ENCODE data around the gene RS1. TPM values are rescaled to one million over a fixed set of nuclear protein-coding genes. Genes with fewer than 3 reads are reported as not detected.

Gene RS1
- total and polyA plus RNA-seq, 10 of the 15 experiments (the other 5 are each of a cell fraction or from before 2014, with no cell fraction given), result 0.04 to 0.26 TPM; not detected in 8

DNA sequence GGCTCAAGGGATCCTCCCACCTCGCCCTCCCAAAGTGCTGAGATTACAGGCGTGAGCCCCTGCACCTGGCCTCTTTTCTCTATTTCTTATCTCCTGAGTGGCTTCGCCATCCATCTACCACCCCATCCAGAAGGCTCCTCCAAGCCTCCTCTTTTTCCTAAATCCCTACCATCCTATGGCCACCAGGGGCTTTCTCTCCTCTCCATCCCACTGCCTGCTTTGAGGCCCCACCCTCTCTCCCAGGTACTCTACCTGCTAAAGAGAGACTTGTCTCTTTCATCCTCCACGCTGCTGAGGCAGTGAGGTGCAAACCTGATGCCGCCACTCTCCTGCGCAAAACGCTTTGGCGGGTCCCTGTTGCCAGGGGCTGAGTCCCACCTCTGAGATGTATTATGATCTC lies 7.0 kb downstream of the RS1 start:
- Histone ChIP-seq H2AFZ (ENCODE audit: control insufficient read depth, low read depth, low read length) (no peak overlapping the region), H3K27me3 (replicated peaks in 1 of 2; ENCODE audit: control insufficient read depth in 2 of 2, insufficient read depth in 2 of 2, low read length in 1 of 2) (no peaks in the 10 kb centered on the region), H4K20me1 (ENCODE audit: control insufficient read depth, insufficient read depth) (no peaks in the 10 kb centered on the region), H3K79me2 (ENCODE audit: control insufficient read depth, insufficient read depth, low read length) (no peaks in the 10 kb centered on the region), H3K9me3 (replicated peaks; ENCODE audit: control insufficient read depth, insufficient read depth, low read length) (no peaks in the 10 kb centered on the region; the same call in 2 of the 3 replicates), H3K4me3 (no peak overlapping the region), H3K36me3 (ENCODE audit: control insufficient read depth in 2 of 2, insufficient read depth in 2 of 2, low read length in 1 of 2) (no peaks in the 10 kb centered on the region), H3K4me2 (ENCODE audit: control insufficient read depth, insufficient read depth) (no peak overlapping the region), H3K4me1 (ENCODE audit: control insufficient read depth, insufficient read depth, low read length) (peaks cover 4% of the 10 kb centered on the region; the same call in 1 of the 2 replicates), H3K27ac (ENCODE audit: control insufficient read depth, insufficient read depth) (no peak overlapping the region), H3K9ac (ENCODE audit: control insufficient read depth, insufficient read depth, low read length) (no peak overlapping the region)
- FAIRE-seq (no peak), ATAC-seq (no peak), DNase-seq (ENCODE audit: low read depth, low spot score) (no peak)
- ChIA-PET SMC1A (ENCODE audit: uncharacterized antibody, unreplicated experiment) (no interaction called here), CTCF (no interaction called here), RAD21 (ENCODE audit: unreplicated experiment) (no interaction called here), POLR2A (no interaction called here)
- TF ChIP-seq SIX5 (IDR thresholded peaks at IDR 0.05; ENCODE audit: low read depth, low read length, severe bottlenecking) (no peak), GABPA (IDR thresholded peaks at IDR 0.05; ENCODE audit: low read depth) (no peak), PAX8 (IDR thresholded peaks at IDR 0.05) (no peak), JUNB (IDR thresholded peaks at IDR 0.05) (no peak), ZNF622 (IDR thresholded peaks at IDR 0.05) (no peak), SP1 (IDR thresholded peaks at IDR 0.05; ENCODE audit: low read depth, low read length) (no peak), CBX3 (IDR thresholded peaks at IDR 0.05; ENCODE audit: borderline replicate concordance, low read depth) (no peak), PML (IDR thresholded peaks at IDR 0.05; ENCODE audit: low read length) (no peak), EZH2 (IDR thresholded peaks at IDR 0.05; ENCODE audit: borderline replicate concordance, control insufficient read depth, low read depth, low read length) (no peak), RELA (IDR thresholded peaks at IDR 0.05; ENCODE audit: borderline replicate concordance, partially characterized antibody) (no peak), SMARCA5 (IDR thresholded peaks at IDR 0.05) (no peak), IKZF2 (IDR thresholded peaks at IDR 0.05) (no peak), NBN (IDR thresholded peaks at IDR 0.05) (no peak), YBX1 (IDR thresholded peaks at IDR 0.05) (no peak), POLR2A (IDR thresholded peaks at IDR 0.05; ENCODE audit: low read depth, low read length) (no peak)
- TF ChIP-seq, protein P1, sequence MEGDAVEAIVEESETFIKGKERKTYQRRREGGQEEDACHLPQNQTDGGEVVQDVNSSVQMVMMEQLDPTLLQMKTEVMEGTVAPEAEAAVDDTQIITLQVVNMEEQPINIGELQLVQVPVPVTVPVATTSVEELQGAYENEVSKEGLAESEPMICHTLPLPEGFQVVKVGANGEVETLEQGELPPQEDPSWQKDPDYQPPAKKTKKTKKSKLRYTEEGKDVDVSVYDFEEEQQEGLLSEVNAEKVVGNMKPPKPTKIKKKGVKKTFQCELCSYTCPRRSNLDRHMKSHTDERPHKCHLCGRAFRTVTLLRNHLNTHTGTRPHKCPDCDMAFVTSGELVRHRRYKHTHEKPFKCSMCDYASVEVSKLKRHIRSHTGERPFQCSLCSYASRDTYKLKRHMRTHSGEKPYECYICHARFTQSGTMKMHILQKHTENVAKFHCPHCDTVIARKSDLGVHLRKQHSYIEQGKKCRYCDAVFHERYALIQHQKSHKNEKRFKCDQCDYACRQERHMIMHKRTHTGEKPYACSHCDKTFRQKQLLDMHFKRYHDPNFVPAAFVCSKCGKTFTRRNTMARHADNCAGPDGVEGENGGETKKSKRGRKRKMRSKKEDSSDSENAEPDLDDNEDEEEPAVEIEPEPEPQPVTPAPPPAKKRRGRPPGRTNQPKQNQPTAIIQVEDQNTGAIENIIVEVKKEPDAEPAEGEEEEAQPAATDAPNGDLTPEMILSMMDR (IDR thresholded peaks at IDR 0.05 in 2 of 3, conservative IDR thresholded peaks at IDR 0.05 in 1 of 3; ENCODE audit: control insufficient read depth in 2 of 3, extremely low read depth in 1 of 3, insufficient read depth in 1 of 3, low read depth in 3 of 3, low read length in 3 of 3), result no peak
- TF ChIP-seq, protein P2, sequence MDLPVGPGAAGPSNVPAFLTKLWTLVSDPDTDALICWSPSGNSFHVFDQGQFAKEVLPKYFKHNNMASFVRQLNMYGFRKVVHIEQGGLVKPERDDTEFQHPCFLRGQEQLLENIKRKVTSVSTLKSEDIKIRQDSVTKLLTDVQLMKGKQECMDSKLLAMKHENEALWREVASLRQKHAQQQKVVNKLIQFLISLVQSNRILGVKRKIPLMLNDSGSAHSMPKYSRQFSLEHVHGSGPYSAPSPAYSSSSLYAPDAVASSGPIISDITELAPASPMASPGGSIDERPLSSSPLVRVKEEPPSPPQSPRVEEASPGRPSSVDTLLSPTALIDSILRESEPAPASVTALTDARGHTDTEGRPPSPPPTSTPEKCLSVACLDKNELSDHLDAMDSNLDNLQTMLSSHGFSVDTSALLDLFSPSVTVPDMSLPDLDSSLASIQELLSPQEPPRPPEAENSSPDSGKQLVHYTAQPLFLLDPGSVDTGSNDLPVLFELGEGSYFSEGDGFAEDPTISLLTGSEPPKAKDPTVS (IDR thresholded peaks at IDR 0.05; ENCODE audit: low read depth, low read length), result no peak
- TF ChIP-seq, protein P3, sequence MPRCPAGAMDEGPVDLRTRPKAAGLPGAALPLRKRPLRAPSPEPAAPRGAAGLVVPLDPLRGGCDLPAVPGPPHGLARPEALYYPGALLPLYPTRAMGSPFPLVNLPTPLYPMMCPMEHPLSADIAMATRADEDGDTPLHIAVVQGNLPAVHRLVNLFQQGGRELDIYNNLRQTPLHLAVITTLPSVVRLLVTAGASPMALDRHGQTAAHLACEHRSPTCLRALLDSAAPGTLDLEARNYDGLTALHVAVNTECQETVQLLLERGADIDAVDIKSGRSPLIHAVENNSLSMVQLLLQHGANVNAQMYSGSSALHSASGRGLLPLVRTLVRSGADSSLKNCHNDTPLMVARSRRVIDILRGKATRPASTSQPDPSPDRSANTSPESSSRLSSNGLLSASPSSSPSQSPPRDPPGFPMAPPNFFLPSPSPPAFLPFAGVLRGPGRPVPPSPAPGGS (IDR thresholded peaks at IDR 0.05; ENCODE audit: borderline replicate concordance, insufficient read depth, low read depth, low read length, poor library complexity, severe bottlenecking), result no peak
- TF ChIP-seq, protein P4, sequence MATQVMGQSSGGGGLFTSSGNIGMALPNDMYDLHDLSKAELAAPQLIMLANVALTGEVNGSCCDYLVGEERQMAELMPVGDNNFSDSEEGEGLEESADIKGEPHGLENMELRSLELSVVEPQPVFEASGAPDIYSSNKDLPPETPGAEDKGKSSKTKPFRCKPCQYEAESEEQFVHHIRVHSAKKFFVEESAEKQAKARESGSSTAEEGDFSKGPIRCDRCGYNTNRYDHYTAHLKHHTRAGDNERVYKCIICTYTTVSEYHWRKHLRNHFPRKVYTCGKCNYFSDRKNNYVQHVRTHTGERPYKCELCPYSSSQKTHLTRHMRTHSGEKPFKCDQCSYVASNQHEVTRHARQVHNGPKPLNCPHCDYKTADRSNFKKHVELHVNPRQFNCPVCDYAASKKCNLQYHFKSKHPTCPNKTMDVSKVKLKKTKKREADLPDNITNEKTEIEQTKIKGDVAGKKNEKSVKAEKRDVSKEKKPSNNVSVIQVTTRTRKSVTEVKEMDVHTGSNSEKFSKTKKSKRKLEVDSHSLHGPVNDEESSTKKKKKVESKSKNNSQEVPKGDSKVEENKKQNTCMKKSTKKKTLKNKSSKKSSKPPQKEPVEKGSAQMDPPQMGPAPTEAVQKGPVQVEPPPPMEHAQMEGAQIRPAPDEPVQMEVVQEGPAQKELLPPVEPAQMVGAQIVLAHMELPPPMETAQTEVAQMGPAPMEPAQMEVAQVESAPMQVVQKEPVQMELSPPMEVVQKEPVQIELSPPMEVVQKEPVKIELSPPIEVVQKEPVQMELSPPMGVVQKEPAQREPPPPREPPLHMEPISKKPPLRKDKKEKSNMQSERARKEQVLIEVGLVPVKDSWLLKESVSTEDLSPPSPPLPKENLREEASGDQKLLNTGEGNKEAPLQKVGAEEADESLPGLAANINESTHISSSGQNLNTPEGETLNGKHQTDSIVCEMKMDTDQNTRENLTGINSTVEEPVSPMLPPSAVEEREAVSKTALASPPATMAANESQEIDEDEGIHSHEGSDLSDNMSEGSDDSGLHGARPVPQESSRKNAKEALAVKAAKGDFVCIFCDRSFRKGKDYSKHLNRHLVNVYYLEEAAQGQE (IDR thresholded peaks at IDR 0.05; ENCODE audit: low read depth, low read length), result no peak
- no TSS peak for BruUV-seq (replicated peaks)
- intact Hi-C loops (cut with micrococcal nuclease; ENCODE audit: unreplicated experiment) (no loop called here), in situ Hi-C loops (cut with MboI) (no loop called here)
- 65% methylated on average over 8 of the region's 8 CpGs for WGBS (ENCODE audit: insufficient coverage, insufficient replicate concordance, low lambda C conversion rate, missing lambda C conversion rate)

All from GM12878 (cell line).